ENCODE results near the gene GRIK5. TPM values are rescaled to one million over a fixed set of nuclear protein-coding genes. Genes with fewer than 3 reads are reported as not detected.

Gene GRIK5
- total and polyA plus RNA-seq, 2 of the 8 experiments (the other 6 are each of a cell fraction or from before 2014, with no cell fraction given) = 17.8 to 42.9 TPM

- Histone ChIP-seq H3K23ac (ENCODE audit: insufficient read length) (no peak overlapping the region), H2BK12ac (ENCODE audit: low read depth, low read length) (no peak overlapping the region)
- CTCF ChIA-PET (ENCODE audit: partially characterized antibody) = interaction anchor here (0.6 to 8.5 kb wide), 15 partner anchors 9 to 336 kb away, joined by 3 to 146 read pairs (median 12); partner anchors contain the start of genes POU2F2 and ZNF526
- TF ChIP-seq JUND (IDR thresholded peaks at IDR 0.05; ENCODE audit: low read length) = no peak
- TF ChIP-seq POU5F1 (IDR thresholded peaks at IDR 0.05; ENCODE audit: low read depth, low read length) = no peak
- TF ChIP-seq GABPA (IDR thresholded peaks at IDR 0.05; ENCODE audit: borderline replicate concordance, insufficient read depth, low read length) = no peak
- no peak for TF ChIP-seq PHF8 (conservative IDR thresholded peaks at IDR 0.05; ENCODE audit: low read depth, low read length)
- TF ChIP-seq SP1 (IDR thresholded peaks at IDR 0.05; ENCODE audit: low read depth, low read length) = no peak
- TF ChIP-seq YY1 (IDR thresholded peaks at IDR 0.05; ENCODE audit: low read depth, low read length) = no peak
- no peak for TF ChIP-seq NANOG (IDR thresholded peaks at IDR 0.05; ENCODE audit: insufficient read depth, low read depth, low read length, poor library complexity, severe bottlenecking)
- TF ChIP-seq CEBPB (IDR thresholded peaks at IDR 0.05; ENCODE audit: low read depth, low read length) = no peak
- no peak for TF ChIP-seq SUZ12 (IDR thresholded peaks at IDR 0.05; ENCODE audit: low read length)
- no peak for TF ChIP-seq KDM5A (IDR thresholded peaks at IDR 0.05; ENCODE audit: low read length)
- no peak for TF ChIP-seq SIX5 (IDR thresholded peaks at IDR 0.05; ENCODE audit: low read depth, low read length)
- no peak for TF ChIP-seq CHD2 (IDR thresholded peaks at IDR 0.05; ENCODE audit: low read length)
- TF ChIP-seq TEAD4 (IDR thresholded peaks at IDR 0.05; ENCODE audit: low read depth, low read length) = no peak
- TF ChIP-seq, protein P1, sequence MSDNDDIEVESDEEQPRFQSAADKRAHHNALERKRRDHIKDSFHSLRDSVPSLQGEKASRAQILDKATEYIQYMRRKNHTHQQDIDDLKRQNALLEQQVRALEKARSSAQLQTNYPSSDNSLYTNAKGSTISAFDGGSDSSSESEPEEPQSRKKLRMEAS (IDR thresholded peaks at IDR 0.05) = no peak
- no peak for TF ChIP-seq JUN (IDR thresholded peaks at IDR 0.05; ENCODE audit: low read depth, low read length)
- no peak for TF ChIP-seq CREB1 (IDR thresholded peaks at IDR 0.05)
Observed at GRCh38 chr19:42109896-42110295, 39.9 kb upstream of the GRIK5 start.

More at GRCh38 chr19:42109896-42110295, 39.9 kb upstream of the GRIK5 start:
- Histone ChIP-seq H3K79me2 (ENCODE audit: control insufficient read depth in 1 of 2, insufficient read depth in 2 of 2, low read length in 2 of 2) (no peaks in the 10 kb centered on the region), H3K36me3 (ENCODE audit: control insufficient read depth in 2 of 4, insufficient read depth in 4 of 4, low read length in 3 of 4) (no peaks in the 10 kb centered on the region), H2BK15ac (ENCODE audit: low read length) (no peak overlapping the region), H4K20me1 (replicated peaks in 1 of 2; ENCODE audit: control insufficient read depth in 1 of 2, insufficient read depth in 2 of 2, low read length in 2 of 2) (no peaks in the 10 kb centered on the region), H2BK20ac (ENCODE audit: low read length) (no peak overlapping the region), H2AFZ (ENCODE audit: low read length) (no peak overlapping the region), H4K91ac (replicated peaks; ENCODE audit: insufficient read length, low read length) (no peak overlapping the region), H2BK5ac (ENCODE audit: low read depth, low read length) (no peak overlapping the region), H3K9ac (replicated peaks in 1 of 4; ENCODE audit: extremely low read depth in 1 of 4, low read depth in 3 of 4, low read length in 3 of 4) (no peak overlapping the region), H4K5ac (ENCODE audit: insufficient read length, low read depth, low read length) (no peak overlapping the region), H3K79me1 (ENCODE audit: low read depth, low read length) (no peaks in the 10 kb centered on the region), H4K8ac (ENCODE audit: extremely low read depth, insufficient read depth, low read length) (no peak overlapping the region), H3K23me2 (ENCODE audit: low read depth, low read length) (no peaks in the 10 kb centered on the region), H3K18ac (ENCODE audit: extremely low read depth, low read length) (no peak overlapping the region), H3K14ac (ENCODE audit: insufficient read length) (no peak overlapping the region), H2BK120ac (replicated peaks; ENCODE audit: low read depth, low read length) (no peak overlapping the region), H3K27me3 (replicated peaks in 1 of 4; ENCODE audit: control insufficient read depth in 3 of 4, extremely low read depth in 1 of 4, insufficient read depth in 3 of 4, low read length in 3 of 4) (no peaks in the 10 kb centered on the region), H3K27ac (ENCODE audit: low read depth, low read length) (no peak overlapping the region), H3K4me1 (replicated peaks in 1 of 4; ENCODE audit: control insufficient read depth in 3 of 4, insufficient read depth in 4 of 4, low read length in 3 of 4) (peaks cover 8 to 19% (median 11%) of the 10 kb centered on the region in 4 experiments), H2AK5ac (ENCODE audit: low read depth, low read length) (no peak overlapping the region), H3K4me3 (ENCODE audit: extremely low read depth in 1 of 4, insufficient read depth in 2 of 4, low read depth in 3 of 4, low read length in 4 of 4) (no peak overlapping the region), H3K4ac (replicated peaks; ENCODE audit: insufficient read length, low read depth, low read length) (no peak overlapping the region), H3K9me3 (ENCODE audit: insufficient read depth in 2 of 2, low read depth in 1 of 2, low read length in 1 of 2) (no peaks in the 10 kb centered on the region), H3K56ac (replicated peaks; ENCODE audit: insufficient read length, low read depth, low read length) (no peak overlapping the region), H3K4me2 (ENCODE audit: insufficient read depth in 1 of 2, low read depth in 2 of 2, low read length in 2 of 2) (no peak overlapping the region)
- DNase-seq (ENCODE audit: low read depth in 1 of 2, low spot score in 2 of 2) (no peak), FAIRE-seq (no peak)
- WGBS, 2 experiments (ENCODE audit: extremely low coverage in 1 of 2, insufficient coverage in 1 of 2, insufficient read length in 1 of 2, insufficient replicate concordance in 2 of 2, low coverage in 1 of 2, low lambda C conversion rate in 2 of 2, missing lambda C conversion rate in 1 of 2) = 83% methylated on average over 3 of the region's 3 CpGs; no CpG with 5 or more reads in 1 of the 2 experiments
- POLR2A ChIA-PET (ENCODE audit: partially characterized antibody) = interaction anchor here (0.8 to 1.4 kb wide), 3 partner anchors 10 to 33 kb away, joined by 3 to 5 read pairs (median 3); partner anchors contain the start of gene POU2F2
